Stimulated activated CD4-positive, alpha-beta T cell treated with anti-CD3 and anti-CD28 coated beads, Interleukin-4, amount 100 ng/mL, for 24 hours (primary cell): Measurements from ENCODE around the gene POU5F2.

ENCODE experiments used
- DNase-seq: peaks from one replicate; pipeline ENCODE4 v3.0.0-alpha.2; 2020

POU5F2 gene, protein sequence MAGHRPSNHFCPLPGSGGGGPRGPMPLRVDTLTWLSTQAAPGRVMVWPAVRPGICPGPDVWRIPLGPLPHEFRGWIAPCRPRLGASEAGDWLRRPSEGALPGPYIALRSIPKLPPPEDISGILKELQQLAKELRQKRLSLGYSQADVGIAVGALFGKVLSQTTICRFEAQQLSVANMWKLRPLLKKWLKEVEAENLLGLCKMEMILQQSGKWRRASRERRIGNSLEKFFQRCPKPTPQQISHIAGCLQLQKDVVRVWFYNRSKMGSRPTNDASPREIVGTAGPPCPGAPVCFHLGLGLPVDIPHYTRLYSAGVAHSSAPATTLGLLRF

DNA sequence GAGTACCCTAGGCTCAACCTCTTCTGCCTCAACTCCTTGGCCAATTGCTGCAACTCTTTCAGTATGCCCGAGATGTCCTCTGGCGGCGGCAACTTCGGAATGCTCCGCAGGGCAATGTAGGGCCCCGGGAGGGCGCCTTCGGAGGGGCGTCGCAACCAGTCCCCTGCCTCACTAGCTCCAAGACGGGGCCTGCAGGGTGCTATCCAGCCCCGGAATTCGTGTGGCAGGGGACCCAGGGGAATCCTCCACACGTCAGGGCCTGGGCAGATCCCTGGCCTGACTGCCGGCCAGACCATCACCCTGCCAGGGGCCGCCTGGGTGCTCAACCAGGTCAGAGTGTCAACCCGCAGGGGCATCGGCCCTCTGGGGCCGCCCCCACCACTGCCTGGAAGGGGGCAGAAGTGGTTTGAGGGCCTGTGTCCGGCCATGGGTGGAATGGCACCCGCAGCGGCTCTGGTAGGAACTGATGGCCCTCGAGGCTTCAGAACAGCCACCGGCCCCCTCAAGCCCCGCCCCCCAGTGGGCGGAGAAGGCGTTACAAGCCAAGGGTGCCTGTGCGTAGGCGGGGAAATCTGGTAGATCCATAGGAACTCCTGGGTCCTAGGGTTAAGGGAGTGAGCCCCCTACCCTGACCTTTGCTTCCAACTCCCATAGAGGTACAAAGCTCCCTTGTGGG, at the start of gene POU5F2:
Gene POU5F2 (minus strand): TSS at position 465 of the 676 bp plus-strand sequence. CDS start 37 bp downstream, at position 428.
- no peak for DNase-seq

DNA sequence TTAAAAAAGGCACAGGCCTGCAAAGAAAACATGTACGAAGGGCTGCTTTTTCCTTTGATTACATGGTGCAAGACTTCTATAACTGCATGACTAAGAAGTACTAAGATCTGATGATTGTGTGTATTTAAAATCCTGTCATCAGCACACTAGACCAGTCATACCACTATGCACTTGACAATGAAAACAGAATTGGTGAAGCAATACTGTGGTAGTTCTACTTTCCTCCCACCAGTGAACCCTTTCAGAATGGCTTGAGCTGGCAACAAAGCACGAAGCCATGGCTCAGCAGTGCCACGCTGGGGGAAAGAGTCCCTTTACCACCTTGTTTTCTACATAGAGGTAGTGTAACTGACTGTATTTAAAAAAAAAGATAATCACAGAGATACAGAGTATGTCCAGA, 49.0 kb upstream of the POU5F2 start:
- DNase-seq, result no peak

DNA sequence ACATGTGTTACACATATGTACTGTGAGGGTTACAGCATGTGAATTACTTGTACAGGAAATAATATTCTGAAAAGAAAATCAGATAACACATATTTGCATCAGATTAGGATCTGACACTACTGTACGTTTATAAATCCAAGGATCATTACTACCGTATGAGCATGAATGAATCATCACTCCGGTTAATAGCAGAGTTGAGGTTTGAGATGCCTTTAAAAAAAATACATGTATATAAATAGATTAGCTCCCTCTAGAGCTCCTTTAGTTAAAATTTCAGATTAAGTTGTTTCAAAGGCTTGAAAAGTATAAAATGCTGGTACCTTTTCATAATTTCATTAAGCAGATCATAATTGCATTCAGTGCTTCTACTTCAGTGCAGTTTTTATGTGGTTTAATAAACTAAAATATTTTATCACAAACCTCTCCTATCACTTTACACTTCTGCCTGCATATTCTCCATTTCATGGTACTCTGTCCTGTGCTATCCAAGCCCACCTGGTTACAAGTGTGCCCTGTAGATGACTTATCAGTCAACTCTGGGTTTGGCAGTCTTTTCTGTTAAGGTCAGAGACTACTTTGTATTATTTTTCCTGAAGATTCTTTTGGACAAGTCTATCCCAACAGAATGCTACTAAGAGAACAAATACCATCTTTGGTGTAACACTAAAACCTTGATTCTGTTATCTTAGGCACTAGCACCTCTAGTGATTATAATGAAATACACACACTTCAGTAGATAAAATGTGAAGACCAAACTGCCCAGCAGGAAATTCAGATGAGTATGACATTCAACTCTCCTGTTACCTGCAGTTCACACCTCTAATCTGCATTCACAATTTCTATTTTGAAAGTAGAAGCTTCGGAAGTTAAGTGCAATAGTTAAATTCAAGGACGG, 48.0 kb upstream of the POU5F2 start:
- no peak for DNase-seq

DNA sequence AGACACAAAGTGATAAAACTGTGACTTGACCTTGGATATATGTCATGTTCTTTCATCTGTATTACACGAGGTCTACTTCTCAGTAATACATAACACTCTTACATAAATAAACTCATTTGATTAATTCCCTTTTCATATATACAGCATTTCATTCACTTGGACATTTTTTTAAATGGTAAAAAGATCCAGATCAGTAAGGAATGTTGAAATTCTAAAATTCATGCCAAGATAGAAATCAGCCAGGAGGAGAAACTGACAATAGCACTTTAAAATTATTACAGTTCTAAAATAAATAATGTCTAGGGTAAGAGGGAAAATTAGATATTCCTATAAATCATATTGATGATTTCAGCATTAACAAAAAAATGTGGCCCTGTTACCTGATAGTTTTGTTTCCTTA, 46.2 kb upstream of the POU5F2 start:
- no peak for DNase-seq

DNA sequence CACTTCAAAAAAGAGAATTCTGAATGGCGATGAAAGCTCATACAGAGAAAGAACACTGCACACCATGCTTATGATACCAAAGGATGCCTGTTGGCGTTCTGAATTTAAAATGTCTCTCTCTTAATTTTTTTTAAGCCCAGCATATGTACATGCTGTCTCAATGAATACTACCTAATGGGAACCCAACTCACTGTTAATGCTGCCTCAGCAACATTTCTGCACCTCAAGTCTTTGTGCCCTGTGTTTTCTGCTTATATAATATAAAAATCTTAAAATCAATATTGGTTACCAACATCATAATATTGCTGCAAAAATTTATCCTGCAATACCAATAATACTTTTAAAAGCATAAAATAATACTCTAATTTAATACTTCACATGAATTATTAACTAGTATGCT, 44.1 kb upstream of the POU5F2 start:
- no peak for DNase-seq

DNA sequence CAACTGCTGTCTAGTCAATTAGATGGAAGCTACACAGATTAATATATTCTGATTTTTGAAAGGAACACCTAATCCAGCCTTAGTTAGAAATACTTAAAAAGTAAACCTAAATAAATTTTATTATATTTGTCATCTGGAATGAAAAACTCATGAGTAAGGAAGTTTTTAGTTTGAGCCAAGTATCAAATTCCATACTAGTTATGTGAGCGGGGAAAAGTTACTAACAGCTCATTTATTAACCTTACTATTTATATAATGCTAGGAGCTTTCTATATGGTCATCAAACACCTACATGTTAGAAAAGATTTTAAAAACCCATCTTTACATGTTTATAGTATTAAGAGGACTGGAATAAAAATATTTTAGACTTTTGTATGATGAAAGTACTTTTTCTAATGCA, 41.6 kb upstream of the POU5F2 start:
- DNase-seq, result no peak

DNA sequence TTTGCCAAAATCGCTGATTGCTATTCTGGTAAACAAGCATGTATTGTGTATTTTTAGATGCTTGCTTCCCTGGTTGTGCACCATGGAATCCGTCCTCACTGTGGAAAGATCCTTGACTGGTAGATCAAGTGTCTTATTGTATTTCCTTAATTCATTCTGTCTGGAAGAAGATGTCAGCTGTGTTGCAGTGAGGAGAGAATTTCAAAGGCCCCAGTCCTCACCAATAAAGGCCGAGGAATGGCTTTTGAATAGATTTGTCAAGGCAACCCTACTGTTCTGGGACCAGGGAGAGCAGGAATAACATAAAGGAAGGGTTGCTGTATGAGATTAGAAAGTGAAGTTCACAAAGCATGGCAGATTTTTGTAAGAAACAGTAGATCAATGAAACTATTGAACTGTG, 36.2 kb upstream of the POU5F2 start:
- no peak for DNase-seq

DNA sequence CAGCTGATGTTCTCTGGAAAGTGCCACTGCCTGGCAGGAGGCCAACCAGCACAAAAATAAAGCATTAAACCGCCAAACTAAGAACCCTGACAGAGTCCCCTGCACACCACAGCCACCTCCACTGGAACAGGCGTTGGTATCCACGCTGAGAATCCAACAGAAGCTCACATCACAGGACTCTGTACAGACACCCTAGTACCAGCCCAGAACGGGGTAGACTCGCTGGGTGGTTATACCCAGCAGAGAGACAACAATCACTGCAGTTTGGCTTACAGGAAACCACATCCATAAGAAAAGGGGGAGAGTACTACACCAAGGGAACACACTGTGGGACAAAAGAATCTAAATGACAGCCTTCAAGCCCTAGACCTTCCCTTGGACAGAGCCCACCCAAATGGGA, 15.0 kb upstream of the POU5F2 start:
- no peak for DNase-seq

DNA sequence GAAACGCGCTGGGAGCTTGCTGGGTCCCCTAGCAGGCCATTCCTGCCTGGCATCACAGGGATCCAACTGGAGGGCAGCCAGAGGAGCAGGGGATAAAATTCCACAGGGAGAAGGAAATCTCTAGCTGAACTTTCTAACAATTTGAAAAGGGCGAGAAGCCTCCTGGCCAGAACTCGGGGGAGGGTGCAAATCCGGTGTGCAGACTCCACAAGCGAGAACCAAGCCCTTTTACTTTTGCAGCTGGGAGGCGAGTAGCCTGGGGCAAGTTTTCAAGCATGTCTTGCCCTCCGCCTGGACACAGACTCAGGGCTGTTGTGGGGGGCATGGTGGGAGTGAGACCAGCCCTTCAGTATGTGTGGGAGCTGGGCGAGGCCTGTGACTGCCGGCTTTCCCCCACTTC, 14.3 kb upstream of the POU5F2 start:
- DNase-seq, result no peak

DNA sequence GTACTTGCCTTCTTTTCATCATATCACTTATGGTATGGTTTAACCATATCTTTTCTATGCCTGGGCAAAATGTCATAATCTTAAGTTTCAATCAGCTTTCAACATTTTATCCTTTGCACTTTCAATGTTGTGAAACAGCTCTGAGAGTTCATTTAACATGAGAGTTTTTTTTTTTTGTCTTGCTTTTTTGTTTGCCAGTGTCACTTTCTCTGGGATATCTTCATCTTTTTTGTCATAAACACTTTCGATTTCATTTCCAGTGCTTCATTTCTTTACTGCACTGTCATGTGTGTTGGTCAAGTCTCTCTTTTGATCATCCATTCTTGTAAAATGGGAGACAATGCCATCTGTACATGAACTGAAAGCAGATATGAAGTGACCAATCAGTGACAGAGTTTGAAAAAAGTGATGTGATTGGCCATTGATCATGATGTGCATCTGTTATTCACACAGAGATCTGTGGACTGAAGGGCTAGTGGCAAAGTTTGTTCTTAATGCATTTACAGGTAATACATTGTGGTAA, 7.5 kb upstream of the POU5F2 start:
- DNase-seq, result no peak

DNA sequence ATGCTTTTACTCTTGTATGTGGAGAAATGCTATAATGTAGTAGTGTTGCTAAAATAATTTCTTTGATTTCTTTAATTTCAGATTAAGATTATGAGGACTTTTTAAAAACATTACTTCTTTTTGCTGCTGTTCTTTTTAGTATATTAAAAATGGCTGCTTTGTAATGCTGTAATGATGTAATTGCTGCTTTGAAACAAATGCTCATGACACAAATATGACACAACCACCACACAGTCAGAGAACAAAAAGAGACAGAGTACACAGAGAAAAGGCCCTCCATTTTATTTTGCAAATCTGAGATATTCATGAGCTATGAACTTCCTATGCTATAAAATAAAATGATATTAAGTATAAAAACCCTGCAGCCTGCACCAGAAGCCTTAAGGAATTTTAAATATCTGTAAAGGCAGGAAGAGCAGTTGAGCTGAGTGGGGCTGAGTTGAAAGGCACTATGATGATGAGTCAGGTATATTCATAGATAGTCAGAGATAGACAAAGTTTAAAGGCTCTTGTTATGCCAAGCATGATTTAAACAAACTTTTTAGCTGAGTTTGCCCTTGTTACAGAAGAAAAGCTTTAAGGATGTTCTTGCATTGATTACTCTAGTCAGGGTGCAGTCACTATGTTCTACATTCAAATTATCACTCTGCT, 5.1 kb upstream of the POU5F2 start:
- no peak for DNase-seq

DNA sequence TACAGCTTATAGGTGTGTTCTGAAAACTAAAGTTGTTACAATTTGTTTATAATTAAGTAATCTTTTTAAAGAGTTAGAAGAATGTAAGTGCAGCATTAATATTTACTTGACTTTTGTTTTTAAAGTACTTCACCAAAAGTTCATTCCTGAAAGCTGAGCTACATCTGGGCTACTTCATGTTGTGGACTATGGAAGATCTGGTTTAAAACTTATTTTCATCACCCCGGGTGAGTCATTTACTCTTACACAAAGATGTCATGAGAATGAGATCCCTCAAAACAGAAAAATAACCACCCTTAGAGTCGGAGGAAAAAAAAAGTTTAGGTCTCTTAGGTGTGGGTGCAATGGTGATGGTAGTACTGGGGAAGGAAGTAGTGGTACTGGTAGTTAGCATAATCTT, 5.1 kb downstream of the POU5F2 start:
- no peak for DNase-seq

DNA sequence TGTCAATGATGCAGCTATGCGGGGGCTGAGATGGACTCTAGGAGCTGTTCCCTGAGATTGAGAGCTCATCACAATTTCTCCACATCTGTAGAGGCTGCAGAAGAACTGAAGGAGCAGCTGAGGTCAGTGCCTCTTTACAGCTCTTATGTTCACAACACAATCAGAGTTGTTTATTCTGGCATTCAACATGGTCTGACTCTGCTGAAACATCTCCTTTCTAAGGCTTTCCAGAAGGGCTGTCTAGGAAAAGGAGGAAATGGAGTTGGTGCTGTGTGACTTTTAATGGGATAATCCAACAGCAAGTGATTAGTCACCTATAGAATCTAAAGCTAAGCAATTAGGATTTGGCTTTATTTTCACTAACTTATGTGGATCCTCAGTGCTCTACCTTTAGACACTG, 6.0 kb downstream of the POU5F2 start:
- DNase-seq, result no peak

DNA sequence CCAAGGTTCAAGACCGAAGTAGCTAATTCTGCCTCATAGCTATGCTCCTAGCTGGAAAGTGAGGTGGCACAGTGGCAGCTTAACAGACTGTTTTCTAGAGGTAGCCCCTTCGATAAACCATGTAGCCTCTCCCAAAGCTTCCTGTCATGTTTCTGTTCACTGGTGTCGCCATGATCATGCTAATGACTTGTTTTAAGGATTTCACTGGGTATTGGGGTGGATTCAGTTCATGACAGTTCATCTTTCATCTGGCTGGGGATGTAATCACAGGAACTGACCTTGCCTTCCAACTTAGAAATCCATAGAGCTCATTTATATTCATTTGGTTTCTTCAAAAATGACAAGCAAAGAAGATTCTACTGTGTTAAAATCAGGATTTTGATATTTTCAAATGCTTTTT, 9.4 kb downstream of the POU5F2 start:
- no peak for DNase-seq

DNA sequence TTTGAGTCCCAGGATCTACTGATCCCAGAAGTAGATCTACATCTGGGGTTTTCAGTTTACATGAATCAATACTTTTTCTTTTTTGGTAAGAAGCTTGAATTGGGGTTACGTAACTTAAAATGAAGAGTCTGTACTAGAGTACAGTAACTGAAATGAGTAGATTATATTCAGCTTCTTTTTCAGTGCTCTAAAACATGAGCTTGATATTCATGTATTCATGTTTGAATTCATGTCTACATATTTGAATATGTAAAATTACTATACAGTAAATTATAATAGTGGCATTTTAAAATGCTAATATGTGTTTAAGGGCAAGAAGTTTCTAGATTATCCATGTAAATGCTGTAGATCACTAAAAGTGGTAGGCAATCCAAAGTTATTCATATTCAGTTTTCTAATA, 14.8 kb downstream of the POU5F2 start:
- DNase-seq, result no peak

DNA sequence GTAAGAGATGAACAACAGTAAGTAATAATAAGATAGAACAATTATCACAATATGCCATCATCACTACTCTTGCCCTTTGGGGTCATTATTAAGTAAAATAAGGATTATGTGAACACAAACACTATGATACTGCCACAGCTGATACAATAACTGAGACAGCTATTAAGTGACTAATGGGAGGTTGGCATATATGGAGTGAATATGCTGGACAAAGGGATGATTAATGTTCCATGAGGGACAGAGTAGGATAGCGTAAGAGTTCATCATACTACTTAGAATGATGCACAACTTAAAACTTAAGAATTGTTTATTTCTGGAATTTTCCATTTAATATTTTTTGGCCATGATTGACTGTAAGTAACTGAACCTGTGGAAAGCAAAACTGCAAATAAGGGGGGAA, 16.6 kb downstream of the POU5F2 start:
- DNase-seq, result no peak

DNA sequence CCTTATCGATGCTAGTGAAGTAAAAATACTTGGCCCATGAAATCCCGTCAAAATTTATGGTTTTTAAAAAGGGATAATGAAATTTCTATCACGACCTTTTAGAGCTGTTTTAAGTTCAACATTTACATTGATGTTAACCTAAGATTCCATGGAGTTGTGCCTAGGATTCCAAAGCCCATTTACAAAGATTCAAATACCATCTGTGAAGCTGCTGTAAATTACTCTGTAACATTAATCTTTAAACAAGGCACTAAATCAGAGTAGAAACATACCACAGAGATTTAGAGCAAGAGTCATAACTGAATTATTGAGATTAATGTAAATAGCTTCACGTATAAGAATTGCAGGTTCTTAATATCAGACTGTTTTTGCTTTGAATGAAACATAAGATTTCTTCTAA, 17.7 kb downstream of the POU5F2 start:
- no peak for DNase-seq

DNA sequence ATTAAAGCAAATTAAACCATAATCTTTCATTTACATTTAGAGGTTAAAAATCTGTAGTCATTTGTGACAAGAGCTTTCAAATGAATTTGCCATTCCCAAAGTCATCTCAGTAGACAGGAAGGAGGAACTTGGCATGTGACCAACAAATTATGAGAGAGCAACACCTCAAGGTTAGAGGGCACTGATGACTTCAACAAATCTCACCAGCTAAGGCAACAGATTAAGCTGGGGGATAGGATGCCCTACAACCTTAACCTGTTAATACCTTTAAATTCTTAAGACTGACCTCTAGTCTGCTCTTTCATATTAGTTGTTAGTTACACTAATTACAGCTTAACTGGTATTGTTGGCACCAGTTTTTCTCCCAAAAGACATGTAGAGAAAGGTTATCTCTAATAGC, 18.4 kb downstream of the POU5F2 start:
- no peak for DNase-seq

DNA sequence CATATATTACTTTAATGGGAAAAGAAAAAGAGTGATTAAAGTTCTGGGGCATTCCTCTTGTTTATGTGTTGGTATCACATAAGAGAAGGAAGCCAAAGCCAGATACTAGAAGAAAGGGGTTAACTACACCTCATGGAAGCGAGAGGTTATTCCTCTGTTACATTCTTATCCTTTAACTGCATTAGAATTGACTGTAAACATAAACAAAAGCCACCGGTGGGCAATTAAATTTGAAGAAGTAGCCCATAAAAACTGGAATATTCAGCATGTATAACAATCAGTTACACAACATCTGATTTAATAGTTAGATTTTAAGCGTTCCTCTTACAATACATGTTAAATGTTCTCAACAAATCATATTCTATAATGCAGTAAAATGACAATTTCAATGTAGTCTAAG, 18.8 kb downstream of the POU5F2 start:
- no peak for DNase-seq

DNA sequence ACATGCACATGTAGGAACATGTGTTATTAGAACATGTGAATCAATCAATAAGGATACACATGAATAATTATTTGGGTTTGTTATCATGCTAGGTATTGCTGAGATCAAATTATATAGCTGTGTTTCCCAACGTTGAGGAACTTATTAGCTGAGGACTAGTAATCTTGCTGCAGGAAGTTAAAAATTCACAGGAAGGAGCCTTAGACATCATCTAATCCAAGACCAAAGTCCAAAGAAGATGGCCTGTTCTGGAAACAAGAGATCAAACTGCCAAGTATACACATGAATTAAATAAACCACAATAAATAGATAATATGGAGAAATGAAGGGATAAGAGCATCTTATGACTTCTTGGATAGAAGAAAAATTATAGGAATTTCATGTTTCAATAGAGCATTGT, 19.9 kb downstream of the POU5F2 start:
- no peak for DNase-seq

DNA sequence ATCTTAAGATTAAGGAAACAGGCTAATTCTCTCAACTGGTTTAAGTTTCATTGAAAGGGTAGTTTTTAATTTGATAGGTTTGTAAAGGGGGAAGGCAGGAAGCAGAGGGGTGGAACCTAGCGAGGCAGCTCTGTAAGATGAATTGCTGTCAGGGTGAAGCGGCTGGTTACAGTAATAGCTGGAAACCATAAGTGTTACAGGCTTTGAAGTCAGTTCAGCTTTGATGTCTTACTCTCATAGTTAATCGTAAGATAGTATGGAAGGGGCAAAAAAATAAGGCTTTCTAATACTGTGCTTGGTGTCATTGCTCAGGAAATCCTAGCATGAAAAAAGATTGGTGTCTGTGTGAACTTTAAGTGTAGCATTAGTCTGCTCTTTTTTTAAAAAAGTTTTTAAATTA, 20.3 kb downstream of the POU5F2 start:
- DNase-seq, result no peak

DNA sequence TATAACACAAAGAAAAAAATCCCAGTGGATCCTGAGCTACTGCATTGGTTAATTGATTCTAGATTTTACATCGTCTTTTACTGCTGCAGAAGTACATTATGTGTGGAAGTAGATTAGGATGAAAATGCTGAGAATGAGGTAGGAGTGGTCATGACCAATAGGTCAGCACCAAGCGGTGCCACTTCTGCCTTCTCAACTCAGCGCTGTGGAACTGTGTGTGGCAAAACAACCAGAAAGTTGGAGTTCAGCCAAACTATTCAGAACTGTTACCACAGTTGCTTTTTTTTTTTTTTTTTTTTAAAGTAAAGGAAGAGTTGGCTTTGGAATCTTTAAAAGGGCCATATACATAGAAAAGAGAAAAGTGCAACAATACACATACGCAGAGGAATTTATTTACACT, 24.2 kb downstream of the POU5F2 start:
- DNase-seq, result no peak

DNA sequence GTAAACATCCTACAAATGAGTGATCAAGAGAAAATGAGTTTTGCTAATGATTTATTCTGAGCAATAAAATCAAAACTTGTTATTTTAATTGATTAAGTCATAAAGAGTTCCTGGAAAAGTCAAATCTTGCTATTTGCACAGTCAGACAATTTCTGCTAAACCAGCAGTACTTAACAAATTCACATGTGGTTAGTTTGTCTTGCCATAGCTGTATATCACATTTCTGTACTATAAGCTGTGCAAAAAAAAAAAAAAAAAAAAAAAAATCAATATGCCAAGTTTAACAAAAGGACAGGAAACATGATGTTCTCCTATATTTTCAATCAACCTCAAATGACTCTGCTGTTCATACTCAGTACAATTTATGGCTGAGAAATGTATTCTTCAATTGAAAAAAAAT, 24.9 kb downstream of the POU5F2 start:
- DNase-seq, result no peak
